HEK293 (cell line): ENCODE data around the gene SNORC.

Experiments used
- CTCF ChIA-PET: fragments of 350-600 bp; formaldehyde crosslinking; extraction: SDS; loops from one replicate; lab custom pipeline; 2021; ENCODE audit warnings: antibody characterized with exemption; lab: Yijun Ruan, JAX
- POLR2A ChIA-PET: fragments of 300-600 bp; formaldehyde crosslinking; extraction: SDS; loops from one replicate; lab custom pipeline; 2020; ENCODE audit warnings: antibody characterized with exemption, inconsistent platforms; lab: Yijun Ruan, JAX
- H3K27ac ChIP-seq: fragments of 200-500 bp; sonication (Bioruptor generic); 2 replicates; pipeline ENCODE4 v1.5.1; 2014; ENCODE audit warnings: low read depth, low read length, control low read depth, inconsistent platforms; ENCODE audit errors: extremely low read depth
- H3K36me3 ChIP-seq, 2 experiments: fragments of 200-500 bp in 1 of 2; sonication (Bioruptor generic) in 1 of 2; 1 replicate in 1 of 2; 2 replicates in 1 of 2; pipeline ENCODE4 v1.5.1; 2014 to 2017; ENCODE audit warnings: inconsistent platforms in 2 of 2, low read length in 2 of 2; ENCODE audit not compliant: control insufficient read depth in 2 of 2, insufficient read depth in 1 of 2
- H3K4me1 ChIP-seq: fragments of 200-500 bp; sonication (Bioruptor generic); 2 replicates; pipeline ENCODE4 v1.5.1; 2014; ENCODE audit warnings: mild to moderate bottlenecking, low read length, inconsistent platforms; ENCODE audit not compliant: control insufficient read depth, insufficient read depth
- H3K4me3 ChIP-seq: 2 replicates; pipeline ENCODE4 v1.5.1; 2011; ENCODE audit warnings: low read depth, mild to moderate bottlenecking, control low read depth, low read length, moderate library complexity
- H3K9me3 ChIP-seq: fragments of 200-500 bp; sonication (Bioruptor generic); 2 replicates; pipeline ENCODE4 v1.5.1; 2014; ENCODE audit warnings: low read depth, low read length, inconsistent platforms; ENCODE audit not compliant: control insufficient read depth, insufficient read depth
- EGR2 ChIP-seq: fragments of 450-650 bp; formaldehyde crosslinking; IDR thresholded peaks from 2 replicates; pipeline ENCODE4 v1.5.1; 2016; ENCODE audit warnings: low read depth, missing biosample characterization, missing genetic modification characterization
- GLI2 ChIP-seq: fragments of 450-650 bp; formaldehyde crosslinking; IDR thresholded peaks from 2 replicates; pipeline ENCODE4; 2017; ENCODE audit warnings: missing biosample characterization, missing genetic modification characterization, low read depth, borderline replicate concordance
- IKZF3 ChIP-seq: fragments of 450-650 bp; IDR thresholded peaks from 2 replicates; pipeline ENCODE4 v1.5.0; 2018; ENCODE audit warnings: missing biosample characterization, mild to moderate bottlenecking, missing genetic modification characterization, moderate library complexity
- MYNN ChIP-seq: fragments of 450-650 bp; formaldehyde crosslinking; IDR thresholded peaks from 2 replicates; pipeline ENCODE4 v1.5.1; 2016; ENCODE audit warnings: missing biosample characterization, missing genetic modification characterization, borderline replicate concordance
- SCRT2 ChIP-seq: fragments of 450-650 bp; formaldehyde crosslinking; IDR thresholded peaks from 2 replicates; pipeline ENCODE4 v1.5.1; 2016; ENCODE audit warnings: missing biosample characterization, missing genetic modification characterization
- TRIM28 ChIP-seq: IDR thresholded peaks from 2 replicates; pipeline ENCODE4 v1.6.1; 2011; ENCODE audit warnings: low read length, control low read depth, borderline replicate concordance
- ZBTB20 ChIP-seq: fragments of 450-650 bp; formaldehyde crosslinking; IDR thresholded peaks from 2 replicates; pipeline ENCODE4 v1.5.1; 2016; ENCODE audit warnings: missing biosample characterization, missing genetic modification characterization
- ZBTB48 ChIP-seq: fragments of 450-650 bp; formaldehyde crosslinking; IDR thresholded peaks from 2 replicates; pipeline ENCODE4 v1.5.1; 2016; ENCODE audit warnings: missing biosample characterization, missing genetic modification characterization
- ZEB2 ChIP-seq: fragments of 450-650 bp; formaldehyde crosslinking; IDR thresholded peaks from 2 replicates; pipeline ENCODE4 v1.5.1; 2016; ENCODE audit warnings: missing biosample characterization, missing genetic modification characterization
- ZNF121 ChIP-seq: fragments of 450-650 bp; formaldehyde crosslinking; IDR thresholded peaks from 2 replicates; pipeline ENCODE4 v1.5.1; 2016; ENCODE audit warnings: missing biosample characterization, missing genetic modification characterization
- ZNF155 ChIP-seq: fragments of 450-650 bp; formaldehyde crosslinking; IDR thresholded peaks from 2 replicates; pipeline ENCODE4 v1.5.1; 2016; ENCODE audit warnings: missing biosample characterization, missing genetic modification characterization
- ZNF24 ChIP-seq: fragments of 450-650 bp; formaldehyde crosslinking; IDR thresholded peaks from 2 replicates; pipeline ENCODE4 v1.5.1; 2016; ENCODE audit warnings: missing biosample characterization, missing genetic modification characterization
- ZNF248 ChIP-seq: fragments of 450-650 bp; formaldehyde crosslinking; IDR thresholded peaks from 2 replicates; pipeline ENCODE4 v1.5.1; 2017; ENCODE audit warnings: missing biosample characterization, missing genetic modification characterization
- ZNF266 ChIP-seq: fragments of 450-650 bp; formaldehyde crosslinking; IDR thresholded peaks from 2 replicates; pipeline ENCODE4 v1.5.1; 2016; ENCODE audit warnings: missing biosample characterization, missing genetic modification characterization, low read depth
- ZNF280D ChIP-seq: fragments of 450-650 bp; formaldehyde crosslinking; IDR thresholded peaks from 2 replicates; pipeline ENCODE4 v1.5.1; 2016; ENCODE audit warnings: missing biosample characterization, missing genetic modification characterization
- ZNF341 ChIP-seq: fragments of 450-650 bp; formaldehyde crosslinking; IDR thresholded peaks from 2 replicates; pipeline ENCODE4; 2016; ENCODE audit warnings: low read depth, missing biosample characterization, missing genetic modification characterization
- ZNF366 ChIP-seq: fragments of 450-650 bp; formaldehyde crosslinking; conservative IDR thresholded peaks from 2 replicates; pipeline ENCODE4 v1.5.1; 2016; ENCODE audit warnings: missing biosample characterization, missing genetic modification characterization
- ZNF426 ChIP-seq: fragments of 450-650 bp; formaldehyde crosslinking; IDR thresholded peaks from 2 replicates; pipeline ENCODE4 v1.5.1; 2017; ENCODE audit warnings: missing biosample characterization, missing genetic modification characterization, mild to moderate bottlenecking, inconsistent platforms, moderate library complexity
- ZNF513 ChIP-seq: fragments of 450-650 bp; IDR thresholded peaks from 2 replicates; pipeline ENCODE4 v1.5.1; 2018; ENCODE audit warnings: missing biosample characterization, missing genetic modification characterization
- ZNF530 ChIP-seq: fragments of 450-650 bp; formaldehyde crosslinking; IDR thresholded peaks from 2 replicates; pipeline ENCODE4 v1.5.1; 2016; ENCODE audit warnings: low read depth, missing biosample characterization, missing genetic modification characterization
- ZNF548 ChIP-seq: fragments of 450-650 bp; formaldehyde crosslinking; IDR thresholded peaks from 2 replicates; pipeline ENCODE4 v1.5.1; 2016; ENCODE audit warnings: missing biosample characterization, missing genetic modification characterization
- ZNF76 ChIP-seq: fragments of 450-650 bp; formaldehyde crosslinking; IDR thresholded peaks from 2 replicates; pipeline ENCODE4; 2016; ENCODE audit warnings: low read depth, missing biosample characterization, missing genetic modification characterization, borderline replicate concordance
- ZNF830 ChIP-seq: fragments of 450-650 bp; IDR thresholded peaks from 2 replicates; pipeline ENCODE4 v1.5.0; 2018; ENCODE audit warnings: missing biosample characterization, missing genetic modification characterization, low read depth, mild to moderate bottlenecking, moderate library complexity

Gene SNORC

GRCh38 chr2:232870018-232870765 is at the start of gene SNORC:
TSS of gene SNORC (plus strand) at chr2:232870264. CDS start at chr2:232870342, 78 bp downstream.
- CTCF ChIA-PET, result interaction anchor here (0.6 to 0.7 kb wide), 3 partner anchors 97 to 502 kb away, joined by 3 to 4 read pairs (median 3); no protein-coding TSS in a partner anchor
- Histone ChIP-seq H3K27ac (no peak within 1 kb of the TSS), H3K4me1 (no peaks in the 10 kb centered on the region), H3K36me3 (no peaks in the 10 kb centered on the region; a peak in 1 of 3 replicates), H3K9me3 (no peaks in the 10 kb centered on the region), H3K4me3 (no peak within 1 kb of the TSS)
- TF ChIP-seq ZNF341 (tag by site-specific recombination) (no peak), ZEB2 (tag by site-specific recombination) (no peak), ZNF530 (tag by site-specific recombination) (no peak), ZNF513 (tag by site-specific recombination) (no peak)
- POLR2A ChIA-PET, result no interaction called here

GRCh38 chr2:232829988-232830387 is 40.1 kb upstream of the SNORC start:
- TF ChIP-seq GLI2, result no peak
- peak; percentile 39; the same call in 1 of the 2 replicates for TF ChIP-seq ZNF121 (tag by site-specific recombination)
- TF ChIP-seq, all 188 proteins: peak for 1
- POLR2A ChIA-PET, result no interaction called here
- peaks cover 25 to 62% of the 10 kb centered on the region in 2 experiments for H3K36me3 ChIP-seq
- CTCF ChIA-PET, result interaction anchor here (0.6 to 1.0 kb wide), 2 partner anchors 218 to 466 kb away, joined by 3 read pairs; no protein-coding TSS in a partner anchor
- H3K4me1 ChIP-seq, result no peaks in the 10 kb centered on the region
- no peak overlapping the region for H3K27ac ChIP-seq
- H3K4me3 ChIP-seq, result no peak overlapping the region
- no peaks in the 10 kb centered on the region for H3K9me3 ChIP-seq

- POLR2A ChIA-PET, result no interaction called here
- CTCF ChIA-PET, result interaction anchor here (0.6 kb wide), 1 partner anchor 16 kb away, joined by 4 read pairs; no protein-coding TSS in a partner anchor
- TF ChIP-seq ZNF24 (tag by site-specific recombination) (no peak), ZNF426 (no peak), MYNN (tag by site-specific recombination) (no peak), ZNF280D (no peak), ZNF830 (tag by site-specific recombination) (no peak), ZNF248 (tag by site-specific recombination) (no peak), ZNF76 (tag by site-specific recombination) (no peak), IKZF3 (no peak), ZNF548 (tag by site-specific recombination) (no peak), SCRT2 (tag by site-specific recombination) (no peak), TRIM28 (no peak), ZNF155 (tag by site-specific recombination) (no peak), ZNF266 (tag by site-specific recombination) (no peak), ZBTB48 (tag by site-specific recombination) (no peak), EGR2 (tag by site-specific recombination) (no peak), ZBTB20 (tag by site-specific recombination) (no peak), ZNF366 (tag by site-specific recombination) (no peak)
- TF ChIP-seq, all 188 proteins: peak for 0
- no peak overlapping the region for H3K27ac ChIP-seq
- no peak overlapping the region for H3K4me3 ChIP-seq
- no peaks in the 10 kb centered on the region for H3K4me1 ChIP-seq
- peaks cover 25 to 63% of the 10 kb centered on the region in 2 experiments for H3K36me3 ChIP-seq
- no peaks in the 10 kb centered on the region for H3K9me3 ChIP-seq
Observed at GRCh38 chr2:232831496-232831895, 38.6 kb upstream of the SNORC start.
